H1 (cell line): ENCODE results near the gene ATG4D. TPM values are rescaled to one million over a fixed set of nuclear protein-coding genes. Genes with fewer than 3 reads are reported as not detected.

ENCODE experiments used
- CTCF ChIA-PET: fragments of 300-600 bp; sonication (Branson Sonifier 250); formaldehyde crosslinking; loops from one replicate; lab custom pipeline; 2021; ENCODE audit not compliant: partially characterized antibody; lab: Charles Lee
- POLR2A ChIA-PET: fragments of 300-600 bp; sonication (Branson Sonifier 250); formaldehyde crosslinking; loops from one replicate; lab custom pipeline; 2021; ENCODE audit warnings: inconsistent platforms; ENCODE audit not compliant: partially characterized antibody; lab: Charles Lee
- DNase-seq, 2 experiments: peaks; one replicate each; pipeline versions ENCODE4 v3.0.0 to v3.0.0-alpha.2; 2010 to 2022; ENCODE audit warnings: low spot score in 2 of 2, low read depth in 1 of 2, mixed read lengths in 1 of 2
- FAIRE-seq: peaks from 2 replicates; lab custom pipeline; 2011; peaks lifted over from hg19 to GRCh38; lab: Jason Lieb, UNC
- H2AFZ ChIP-seq: 2 replicates; pipeline ENCODE4 v1.8.1; 2012; ENCODE audit warnings: low read length, inconsistent platforms
- H2AK5ac ChIP-seq: 2 replicates; pipeline ENCODE4 v1.6.1; 2013; ENCODE audit warnings: low read depth, low read length
- H2BK120ac ChIP-seq: replicated peaks from 2 replicates; pipeline ENCODE3; 2013; ENCODE audit warnings: low read depth, low read length, inconsistent platforms
- H2BK12ac ChIP-seq: 2 replicates; pipeline ENCODE4 v1.6.1; 2013; ENCODE audit warnings: low read depth, low read length
- H2BK15ac ChIP-seq: 2 replicates; pipeline ENCODE4 v1.6.1; 2013; ENCODE audit warnings: low read length
- H2BK20ac ChIP-seq: 2 replicates; pipeline ENCODE4 v1.6.1; 2013; ENCODE audit warnings: low read length
- H2BK5ac ChIP-seq: 2 replicates; pipeline ENCODE4 v1.6.1; 2013; ENCODE audit warnings: low read depth, low read length
- H3K14ac ChIP-seq: 2 replicates; pipeline ENCODE4 v1.6.1; 2013; ENCODE audit warnings: inconsistent platforms; ENCODE audit not compliant: insufficient read length
- H3K18ac ChIP-seq: 2 replicates; pipeline ENCODE4 v1.6.1; 2013; ENCODE audit warnings: low read length; ENCODE audit errors: extremely low read depth
- H3K23ac ChIP-seq: 2 replicates; pipeline ENCODE4 v1.6.1; 2013; ENCODE audit warnings: inconsistent platforms; ENCODE audit not compliant: insufficient read length
- H3K23me2 ChIP-seq: 2 replicates; pipeline ENCODE4 v1.6.1; 2013; ENCODE audit warnings: low read depth, low read length
- H3K27ac ChIP-seq: 2 replicates; pipeline ENCODE4 v1.6.1; 2011; ENCODE audit warnings: low read depth, low read length, inconsistent platforms
- H3K27me3 ChIP-seq, 4 experiments: replicated peaks in 1 of 4; 1 replicate in 1 of 4; 2 replicates in 3 of 4; pipeline versions ENCODE4 v1.6.1 to v1.8.1; 2011 to 2013; ENCODE audit warnings: low read length in 3 of 4, mild to moderate bottlenecking in 3 of 4, inconsistent platforms in 2 of 4, mixed read lengths in 2 of 4, moderate library complexity in 1 of 4; ENCODE audit not compliant: control insufficient read depth in 3 of 4, insufficient read depth in 3 of 4; ENCODE audit errors: extremely low read depth in 1 of 4
- H3K36me3 ChIP-seq, 4 experiments: 2 replicates each; pipeline versions ENCODE4 v1.6.1 to v1.8.1; 2011 to 2013; ENCODE audit warnings: mild to moderate bottlenecking in 4 of 4, low read length in 3 of 4, moderate library complexity in 2 of 4, control low read depth in 1 of 4, inconsistent platforms in 1 of 4; ENCODE audit not compliant: insufficient read depth in 4 of 4, control insufficient read depth in 2 of 4
- H3K4ac ChIP-seq: replicated peaks from 2 replicates; pipeline ENCODE3; 2013; ENCODE audit warnings: low read length, low read depth, mixed read lengths, inconsistent platforms; ENCODE audit not compliant: insufficient read length
- H3K4me1 ChIP-seq, 4 experiments: replicated peaks in 1 of 4; 1 replicate in 1 of 4; 2 replicates in 3 of 4; pipeline versions ENCODE4 v1.6.1 to v1.8.1; 2011 to 2013; ENCODE audit warnings: low read length in 3 of 4, inconsistent platforms in 2 of 4, mixed read lengths in 1 of 4; ENCODE audit not compliant: insufficient read depth in 4 of 4, control insufficient read depth in 3 of 4
- H3K4me2 ChIP-seq, 2 experiments: 2 replicates each; pipeline versions ENCODE4 v1.6.1 to v1.8.1; 2011 to 2013; ENCODE audit warnings: low read depth in 2 of 2, low read length in 2 of 2, control low read depth in 1 of 2, inconsistent platforms in 1 of 2, mild to moderate bottlenecking in 1 of 2; ENCODE audit not compliant: insufficient read depth in 1 of 2
- H3K4me3 ChIP-seq, 4 experiments: fragments of 200-600, 300-600 bp in 1 of 4; sonication (generic), shearing (Covaris generic), sonication (Bioruptor Twin) in 1 of 4; 2 replicates each; pipeline versions ENCODE4 v1.5.1 to v1.8.1; 2011 to 2016; ENCODE audit warnings: low read length in 4 of 4, low read depth in 3 of 4, control low read depth in 2 of 4, inconsistent platforms in 2 of 4, mild to moderate bottlenecking in 2 of 4, mixed read lengths in 1 of 4, moderate library complexity in 1 of 4; ENCODE audit not compliant: insufficient read depth in 2 of 4; ENCODE audit errors: extremely low read depth in 1 of 4
- H3K56ac ChIP-seq: replicated peaks from 2 replicates; pipeline ENCODE3; 2013; ENCODE audit warnings: low read depth, mild to moderate bottlenecking, mixed read lengths, low read length, inconsistent platforms; ENCODE audit not compliant: insufficient read length
- H3K79me1 ChIP-seq: 2 replicates; pipeline ENCODE4 v1.6.1; 2013; ENCODE audit warnings: low read depth, low read length, control low read depth
- H3K79me2 ChIP-seq, 2 experiments: 2 replicates each; pipeline versions ENCODE4 v1.6.1 to v1.8.1; 2012 to 2013; ENCODE audit warnings: low read length in 2 of 2, mild to moderate bottlenecking in 2 of 2, inconsistent platforms in 1 of 2; ENCODE audit not compliant: insufficient read depth in 2 of 2, control insufficient read depth in 1 of 2
- H3K9ac ChIP-seq, 4 experiments: replicated peaks in 1 of 4; 1 replicate in 1 of 4; 2 replicates in 3 of 4; pipeline versions ENCODE4 v1.6.1 to v1.8.1; 2011 to 2013; ENCODE audit warnings: low read depth in 3 of 4, low read length in 3 of 4, control low read depth in 2 of 4, mild to moderate bottlenecking in 2 of 4, moderate library complexity in 2 of 4, inconsistent platforms in 1 of 4; ENCODE audit errors: extremely low read depth in 1 of 4
- H3K9me3 ChIP-seq, 2 experiments: 2 replicates each; pipeline versions ENCODE4 v1.6.1 to v1.8.1; 2012 to 2013; ENCODE audit warnings: mild to moderate bottlenecking in 2 of 2, moderate library complexity in 2 of 2, control low read depth in 1 of 2, inconsistent platforms in 1 of 2, low read depth in 1 of 2, low read length in 1 of 2, mixed read lengths in 1 of 2; ENCODE audit not compliant: insufficient read depth in 2 of 2
- H4K20me1 ChIP-seq, 2 experiments: replicated peaks in 1 of 2; 2 replicates each; pipeline versions ENCODE3 to v1.8.1; 2011 to 2013; ENCODE audit warnings: inconsistent platforms in 2 of 2, low read length in 2 of 2, mild to moderate bottlenecking in 1 of 2; ENCODE audit not compliant: insufficient read depth in 2 of 2, control insufficient read depth in 1 of 2
- H4K5ac ChIP-seq: 2 replicates; pipeline ENCODE4 v1.6.1; 2013; ENCODE audit warnings: low read length, low read depth, mixed read lengths, inconsistent platforms; ENCODE audit not compliant: insufficient read length
- H4K8ac ChIP-seq: 2 replicates; pipeline ENCODE4 v1.8.0; 2013; ENCODE audit warnings: mild to moderate bottlenecking, moderate library complexity, low read length, inconsistent platforms; ENCODE audit not compliant: insufficient read depth; ENCODE audit errors: extremely low read depth
- H4K91ac ChIP-seq: replicated peaks from 2 replicates; pipeline ENCODE3; 2013; ENCODE audit warnings: low read length, mixed read lengths, inconsistent platforms; ENCODE audit not compliant: insufficient read length
- EGR1 ChIP-seq: IDR thresholded peaks from 2 replicates; pipeline ENCODE4 v1.6.1; 2011; ENCODE audit warnings: low read depth, low read length, borderline replicate concordance
- POLR2AphosphoS5 ChIP-seq: IDR thresholded peaks from 2 replicates; pipeline ENCODE4 v1.6.1; 2011; ENCODE audit warnings: low read depth, low read length
- SIN3A ChIP-seq, 2 experiments: IDR thresholded peaks in 1 of 2; conservative IDR thresholded peaks in 1 of 2; 2 replicates each; pipeline ENCODE4 v1.6.1; 2011 to 2012; ENCODE audit warnings: low read length in 2 of 2, improper control_type of control experiment in 1 of 2, low read depth in 1 of 2, mild to moderate bottlenecking in 1 of 2
- TAF7 ChIP-seq: optimal IDR thresholded peaks from 2 replicates; pipeline ENCODE3; 2011; ENCODE audit warnings: low read depth, mild to moderate bottlenecking, inconsistent platforms, low read length, moderate library complexity, borderline replicate concordance
- WGBS, 2 experiments: shearing (Covaris generic) in 1 of 2; methylation state at CpG; one replicate each; pipeline versions ENCODE4 v1.1.6 to v1.1.7; 2013 to 2015; ENCODE audit warnings: low lambda C conversion rate in 2 of 2, mixed read lengths in 2 of 2, inconsistent platforms in 1 of 2, low coverage in 1 of 2, missing lambda C conversion rate in 1 of 2; ENCODE audit not compliant: insufficient replicate concordance in 2 of 2, insufficient coverage in 1 of 2, insufficient read length in 1 of 2; ENCODE audit errors: extremely low coverage in 1 of 2, missing lambda C conversion rate in 1 of 2; 5-methylcytosine and 5-hydroxymethylcytosine counted together
- polyA plus RNA-seq, 7 experiments: library from polyadenylated mRNA; depleted of rRNA in 3 of 7; stranded (reverse) in 5 of 7; unstranded in 2 of 7; fragments of >200 nt in 5 of 7; fragments of 200-250 nt in 2 of 7; gene quantifications; 1 replicate in 5 of 7; 2 replicates in 1 of 7; 4 replicates in 1 of 7; pipeline versions ENCODE4 v1.2.1 to v1.2.3, GENCODE V29; 2011 to 2013; ENCODE audit warnings: missing spikeins in 2 of 7, mixed read lengths in 2 of 7
- total RNA-seq: library from RNA; stranded (reverse); fragmentation: NEBNext Ultra II Directional; extraction: Animal tissue kit (Norgen Biotek cat#: 25700); gene quantifications from 2 replicates; pipeline ENCODE4 v1.2.1, GENCODE V29; 2021

Gene ATG4D
- total and polyA plus RNA-seq, 2 of the 8 experiments (the other 6 are each of a cell fraction or from before 2014, with no cell fraction given): 39.6 to 43.7 TPM

GRCh38 chr19:10560154-10560553, 16.4 kb downstream of the ATG4D start:
- DNase-seq (no peak), FAIRE-seq (no peak)
- no peak overlapping the region for H2AK5ac ChIP-seq
- no peak overlapping the region for H4K5ac ChIP-seq
- H3K4me1 ChIP-seq: peaks cover 0 to 4% (median 1%) of the 10 kb centered on the region in 4 experiments; a peak in 4 of 7 replicates
- H2AFZ ChIP-seq: no peak overlapping the region
- peaks cover 2% of the 10 kb centered on the region; the same call in 1 of the 2 replicates for H3K79me1 ChIP-seq
- no peak overlapping the region for H3K14ac ChIP-seq
- 90% methylated on average over 6 of the region's 7 CpGs; no CpG with 5 or more reads in 1 of the 2 experiments for WGBS, 2 experiments
- TF ChIP-seq TAF7 (no peak), POLR2AphosphoS5 (no peak), SIN3A (conservative IDR thresholded peaks at IDR 0.05 in 1 of 2, IDR thresholded peaks at IDR 0.05 in 1 of 2; ENCODE audit: low read depth in 1 of 2, low read length in 2 of 2) (no peak), EGR1 (no peak)
- H2BK12ac ChIP-seq: no peak overlapping the region
- ChIA-PET CTCF (interaction anchor here (0.6 to 1.6 kb wide), 3 partner anchors 41 to 223 kb away, joined by 3 to 5 read pairs (median 3); no protein-coding TSS in a partner anchor), POLR2A (interaction anchor here (0.5 to 5.3 kb wide), 6 partner anchors 8 to 72 kb away, joined by 4 to 41 read pairs (median 6); no protein-coding TSS in a partner anchor)
- H3K4me2 ChIP-seq: no peak overlapping the region
- no peak overlapping the region for H3K4me3 ChIP-seq
- no peak overlapping the region for H3K23ac ChIP-seq
- H3K18ac ChIP-seq: no peak overlapping the region
- H3K9ac ChIP-seq: no peak overlapping the region
- H4K91ac ChIP-seq: no peak overlapping the region
- H2BK15ac ChIP-seq: no peak overlapping the region
- no peaks in the 10 kb centered on the region for H3K9me3 ChIP-seq
- H2BK5ac ChIP-seq: no peak overlapping the region
- H4K8ac ChIP-seq: no peak overlapping the region
- no peak overlapping the region for H3K56ac ChIP-seq
- peaks cover 14 to 61% (median 43%) of the 10 kb centered on the region in 4 experiments for H3K36me3 ChIP-seq
- peaks cover 2% of the 10 kb centered on the region; the same call in 1 of the 2 replicates for H3K23me2 ChIP-seq
- peaks cover 2 to 17% of the 10 kb centered on the region in 2 experiments for H4K20me1 ChIP-seq
- no peaks in the 10 kb centered on the region for H3K27me3 ChIP-seq
- no peak overlapping the region for H2BK20ac ChIP-seq
- H2BK120ac ChIP-seq: no peak overlapping the region
- H3K4ac ChIP-seq: no peak overlapping the region
- H3K79me2 ChIP-seq: peaks cover 0 to 10% of the 10 kb centered on the region in 2 experiments; a peak in 2 of 4 replicates
- no peak overlapping the region for H3K27ac ChIP-seq
